Measurements from ENCODE around the gene CCDC57. TPM values are rescaled to one million over a fixed set of nuclear protein-coding genes. Genes with fewer than 3 reads are reported as not detected.

CCDC57 gene
- total RNA-seq, 5 donors from 2014 or later (not counting 1 experiment from before 2014, with no cell fraction given), result 86.4 to 127 (median 103) TPM

- H3K4me3 Mint-ChIP-seq, result no peak overlapping the region
- H3K27me3 Mint-ChIP-seq, result no peaks in the 10 kb centered on the region
- peak overlapping the region; percentile 39 to 58 for H3K27ac Mint-ChIP-seq
- DNase-seq (no peak), ATAC-seq (replicated peaks in 1 of 4) (no peak)
- no peaks in the 10 kb centered on the region for H3K9me3 Mint-ChIP-seq
- ChIA-PET POLR2A (interaction anchor here in 1 of 2 donors (0.7 kb wide), 1 partner anchor 67 kb away, joined by 3 read pairs; no protein-coding TSS in a partner anchor), CTCF (no interaction called here)
- Histone ChIP-seq H3K36me3 (ENCODE audit: control insufficient read depth in 2 of 2, extremely low read depth in 1 of 2, insufficient read depth in 1 of 2, low read length in 1 of 2) (peaks cover 43 to 92% of the 10 kb centered on the region in 2 donors), H3K27ac (ENCODE audit: low read length) (no peak overlapping the region), H3K4me3 (ENCODE audit: control insufficient read depth in 1 of 2, extremely low read depth in 1 of 2, low read length in 1 of 2) (no peak overlapping the region), H3K27me3 (replicated peaks in 1 of 2; ENCODE audit: control insufficient read depth in 2 of 2, extremely low read depth in 1 of 2, insufficient read depth in 2 of 2, low read length in 1 of 2) (no peaks in the 10 kb centered on the region), H3K4me1 (ENCODE audit: control insufficient read depth in 1 of 2, extremely low read depth in 1 of 2, insufficient read depth in 2 of 2, low read length in 2 of 2) (peaks cover 4 to 45% of the 10 kb centered on the region in 2 experiments), H3K9me3 (no peaks in the 10 kb centered on the region)
- H3K4me1 Mint-ChIP-seq, result peaks cover 21 to 41% (median 40%) of the 10 kb centered on the region in 3 donors
- peaks cover 56% of the 10 kb centered on the region for H3K36me3 Mint-ChIP-seq
- WGBS (ENCODE audit: insufficient coverage), result 92% methylated on average over 18 of the region's 27 CpGs
Observed at GRCh38 chr17:82246365-82247181, 33.9 kb upstream of the CCDC57 start.

- Histone ChIP-seq H3K9me3 (no peaks in the 10 kb centered on the region), H3K27ac (ENCODE audit: low read length) (no peak overlapping the region), H3K4me3 (ENCODE audit: control insufficient read depth in 1 of 2, extremely low read depth in 1 of 2, low read length in 1 of 2) (no peak overlapping the region), H3K27me3 (replicated peaks in 1 of 2; ENCODE audit: control insufficient read depth in 2 of 2, extremely low read depth in 1 of 2, insufficient read depth in 2 of 2, low read length in 1 of 2) (no peaks in the 10 kb centered on the region), H3K4me1 (ENCODE audit: control insufficient read depth in 1 of 2, extremely low read depth in 1 of 2, insufficient read depth in 2 of 2, low read length in 2 of 2) (peaks cover 9 to 51% of the 10 kb centered on the region in 2 experiments), H3K36me3 (ENCODE audit: control insufficient read depth in 2 of 2, extremely low read depth in 1 of 2, insufficient read depth in 1 of 2, low read length in 1 of 2) (peaks cover 43 to 86% of the 10 kb centered on the region in 2 donors)
- no peaks in the 10 kb centered on the region for H3K9me3 Mint-ChIP-seq
- peak overlapping the region in 1 of 2 donors; percentile 34 for H3K27ac Mint-ChIP-seq
- ChIA-PET CTCF (no interaction called here), POLR2A (no interaction called here)
- ATAC-seq (replicated peaks in 1 of 4), result no peak
- peaks cover 25 to 44% (median 44%) of the 10 kb centered on the region in 3 donors for H3K4me1 Mint-ChIP-seq
- 97% methylated on average over 5 of the region's 5 CpGs for WGBS (ENCODE audit: insufficient coverage)
- peaks cover 52% of the 10 kb centered on the region for H3K36me3 Mint-ChIP-seq
- H3K4me3 Mint-ChIP-seq, result no peak overlapping the region
- no peaks in the 10 kb centered on the region for H3K27me3 Mint-ChIP-seq
- DNase-seq, result no peak
Observed at GRCh38 chr17:82246040-82246364, 33.4 kb upstream of the CCDC57 start.

DNA sequence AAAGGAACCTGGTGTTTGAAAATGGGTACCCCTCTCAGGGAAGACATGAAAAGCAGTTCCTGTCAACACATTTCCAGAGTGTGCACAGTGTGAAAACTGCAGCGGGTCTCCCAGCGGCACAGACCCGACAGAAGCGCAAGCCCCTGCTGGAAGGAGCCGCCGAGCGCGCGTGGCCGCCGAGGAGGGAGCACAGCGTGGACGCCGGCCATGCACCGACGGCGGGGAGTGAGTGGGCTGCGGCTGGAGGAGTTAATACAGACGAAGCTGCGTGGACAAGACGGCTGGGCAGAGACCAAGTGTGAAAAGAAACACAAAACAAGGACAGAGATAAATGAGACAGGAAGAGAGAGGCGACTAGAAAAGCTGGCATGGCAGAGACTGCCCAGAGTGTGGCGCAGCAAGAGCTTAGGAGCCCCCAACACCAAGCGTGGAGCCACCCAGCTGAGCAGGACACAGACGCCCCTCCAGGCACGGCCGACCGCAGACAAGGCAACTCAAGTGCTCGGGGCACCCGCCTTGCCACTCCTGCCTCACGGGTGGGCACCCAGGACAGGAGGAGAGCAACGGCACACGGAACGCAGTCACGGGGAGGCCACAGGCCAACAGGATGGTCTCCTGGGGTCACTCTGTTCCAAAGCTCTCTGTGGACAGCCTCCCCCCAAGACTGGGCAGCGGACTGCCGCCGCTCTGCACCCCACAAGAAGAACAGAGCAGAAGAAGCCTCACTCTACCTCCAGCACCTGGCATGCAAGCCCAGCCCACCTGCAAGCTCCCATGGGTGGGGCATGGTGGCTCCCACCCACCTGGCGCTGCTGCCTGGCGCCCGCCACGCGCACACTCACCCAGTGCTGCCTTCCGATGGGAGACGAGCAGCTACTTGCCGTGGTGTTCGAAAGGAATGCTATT, 32.7 kb upstream of the CCDC57 start:
- CTCF ChIA-PET, result no interaction called here
- Mint-ChIP-seq H3K36me3 (peaks cover 48% of the 10 kb centered on the region), H3K9me3 (no peaks in the 10 kb centered on the region), H3K4me3 (no peak overlapping the region), H3K27ac (no peak overlapping the region), H3K27me3 (no peaks in the 10 kb centered on the region), H3K4me1 (peaks cover 30 to 50% (median 49%) of the 10 kb centered on the region in 3 donors)
- 96% methylated on average over 40 of the region's 47 CpGs for WGBS (ENCODE audit: insufficient coverage)
- Histone ChIP-seq H3K9me3 (no peaks in the 10 kb centered on the region), H3K27me3 (replicated peaks in 1 of 2; ENCODE audit: control insufficient read depth in 2 of 2, extremely low read depth in 1 of 2, insufficient read depth in 2 of 2, low read length in 1 of 2) (no peaks in the 10 kb centered on the region), H3K27ac (ENCODE audit: low read length) (no peak overlapping the region), H3K4me3 (ENCODE audit: control insufficient read depth in 1 of 2, extremely low read depth in 1 of 2, low read length in 1 of 2) (no peak overlapping the region), H3K4me1 (ENCODE audit: control insufficient read depth in 1 of 2, extremely low read depth in 1 of 2, insufficient read depth in 2 of 2, low read length in 2 of 2) (peaks cover 15 to 56% of the 10 kb centered on the region in 2 experiments), H3K36me3 (ENCODE audit: control insufficient read depth in 2 of 2, extremely low read depth in 1 of 2, insufficient read depth in 1 of 2, low read length in 1 of 2) (peaks cover 39 to 80% of the 10 kb centered on the region in 2 donors)
- ATAC-seq (replicated peaks in 1 of 4) (no peak), DNase-seq (no peak)
- POLR2A ChIA-PET, result interaction anchor here in 1 of 2 donors (0.6 kb wide), 1 partner anchor 25 kb away, joined by 4 read pairs; no protein-coding TSS in a partner anchor

DNA sequence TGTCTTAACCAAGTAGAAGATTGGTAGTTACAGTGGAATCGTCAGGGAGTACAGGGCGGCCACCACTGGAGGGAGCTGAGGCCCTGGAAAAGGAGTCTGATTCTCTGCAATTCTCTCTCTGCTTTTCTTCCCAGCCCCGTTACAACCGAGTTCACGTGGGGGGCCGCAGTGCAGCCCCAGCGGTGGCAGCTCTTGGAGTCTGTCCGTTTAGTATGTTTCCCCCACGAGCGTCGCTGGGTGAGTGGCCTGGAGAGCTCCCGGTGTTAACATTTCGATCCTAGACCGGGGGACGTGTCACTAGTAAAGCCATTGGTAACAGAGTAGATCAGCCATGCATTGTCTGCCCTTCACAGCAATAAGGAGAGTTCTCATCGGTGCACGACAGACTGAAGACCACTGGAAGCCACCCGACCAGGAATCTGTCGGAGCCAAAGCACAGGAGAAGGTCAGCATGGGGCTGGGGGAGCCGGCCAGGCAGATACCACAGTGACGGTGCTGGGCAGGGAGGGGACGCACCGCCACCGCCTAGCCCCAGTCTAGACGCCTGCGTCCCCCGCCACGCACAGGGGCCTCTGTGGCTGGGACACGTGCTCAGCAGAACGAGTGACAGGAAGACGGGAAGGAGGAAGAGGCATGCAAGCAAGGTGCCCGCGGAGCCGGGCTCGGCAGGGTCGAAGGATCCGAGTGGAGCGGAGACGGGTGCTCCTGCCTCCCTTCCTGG, 31.9 kb upstream of the CCDC57 start:
- Mint-ChIP-seq H3K4me1 (peaks cover 38 to 57% (median 55%) of the 10 kb centered on the region in 3 donors), H3K9me3 (no peaks in the 10 kb centered on the region), H3K36me3 (peaks cover 42% of the 10 kb centered on the region), H3K27ac (peak overlapping the region; percentile 43 to 66), H3K4me3 (no peak overlapping the region), H3K27me3 (no peaks in the 10 kb centered on the region)
- Histone ChIP-seq H3K27ac (ENCODE audit: low read length) (no peak overlapping the region), H3K4me3 (ENCODE audit: control insufficient read depth in 1 of 2, extremely low read depth in 1 of 2, low read length in 1 of 2) (no peak overlapping the region), H3K36me3 (ENCODE audit: control insufficient read depth in 2 of 2, extremely low read depth in 1 of 2, insufficient read depth in 1 of 2, low read length in 1 of 2) (peaks cover 36 to 72% of the 10 kb centered on the region in 2 donors), H3K4me1 (ENCODE audit: control insufficient read depth in 1 of 2, extremely low read depth in 1 of 2, insufficient read depth in 2 of 2, low read length in 2 of 2) (peaks cover 21 to 58% of the 10 kb centered on the region in 2 experiments), H3K9me3 (no peaks in the 10 kb centered on the region), H3K27me3 (replicated peaks in 1 of 2; ENCODE audit: control insufficient read depth in 2 of 2, extremely low read depth in 1 of 2, insufficient read depth in 2 of 2, low read length in 1 of 2) (no peaks in the 10 kb centered on the region)
- 95% methylated on average over 34 of the region's 39 CpGs for WGBS (ENCODE audit: insufficient coverage)
- peak in 4 of 35 experiments; percentile 31 to 49 (median 40) for DNase-seq
- ATAC-seq (replicated peaks in 1 of 4), result no peak
- POLR2A ChIA-PET, result interaction anchor here in 1 of 2 donors (0.6 kb wide), 1 partner anchor 25 kb away, joined by 4 read pairs; no protein-coding TSS in a partner anchor
- CTCF ChIA-PET, result interaction anchor here in 1 of 2 donors (0.7 kb wide), 1 partner anchor 76 kb away, joined by 3 read pairs; no protein-coding TSS in a partner anchor

DNA sequence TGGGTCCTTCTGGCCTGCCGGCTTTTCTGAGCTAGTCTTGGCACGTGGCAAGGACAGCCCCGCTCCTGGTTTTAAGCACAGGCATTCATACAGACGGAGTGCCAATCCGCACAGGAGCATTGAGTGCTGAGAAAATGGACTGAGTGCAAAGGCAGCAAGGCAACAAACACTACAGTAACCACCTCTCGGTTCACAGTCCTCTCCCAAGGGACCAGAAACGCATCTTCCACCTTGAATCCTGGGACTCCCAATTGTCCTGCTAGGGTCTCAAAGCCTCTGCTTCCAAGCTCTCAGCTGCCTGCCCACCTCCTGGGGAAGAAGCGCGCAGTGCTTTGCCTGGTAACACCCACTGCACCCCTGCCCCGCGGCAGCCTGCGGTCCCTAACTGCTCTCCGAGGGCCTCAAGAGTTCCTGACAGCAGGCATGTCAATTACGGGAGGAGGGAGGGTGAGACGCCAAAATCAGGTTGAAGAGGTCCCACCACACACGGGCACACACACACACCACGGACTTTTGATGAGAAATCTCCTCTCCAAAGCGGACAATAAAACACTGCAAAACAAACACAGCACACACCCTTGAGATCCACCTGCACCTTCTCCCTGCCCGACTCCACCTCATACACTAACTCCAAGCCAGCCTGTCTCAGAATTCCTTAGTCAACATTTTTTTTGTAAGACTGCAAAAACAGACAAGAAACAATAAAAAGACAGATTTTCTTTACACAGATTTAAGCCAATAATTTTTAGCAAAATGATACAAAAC, 31.2 kb upstream of the CCDC57 start:
- H3K36me3 ChIP-seq (ENCODE audit: control insufficient read depth in 2 of 2, extremely low read depth in 1 of 2, insufficient read depth in 1 of 2, low read length in 1 of 2), result peaks cover 33 to 68% of the 10 kb centered on the region in 2 donors
- no peaks in the 10 kb centered on the region for H3K9me3 ChIP-seq
- CTCF ChIA-PET, result interaction anchor here in 1 of 2 donors (0.7 kb wide), 1 partner anchor 77 kb away, joined by 3 read pairs; no protein-coding TSS in a partner anchor
- Mint-ChIP-seq H3K36me3 (peaks cover 39% of the 10 kb centered on the region), H3K27me3 (no peaks in the 10 kb centered on the region), H3K4me3 (no peak overlapping the region), H3K9me3 (no peaks in the 10 kb centered on the region), H3K27ac (peak overlapping the region; percentile 43 to 66), H3K4me1 (peaks cover 41 to 64% (median 61%) of the 10 kb centered on the region in 3 donors)
- DNase-seq (no peak), ATAC-seq (replicated peaks in 1 of 4) (no peak)
- H3K4me3 ChIP-seq (ENCODE audit: control insufficient read depth in 1 of 2, extremely low read depth in 1 of 2, low read length in 1 of 2), result no peak overlapping the region
- H3K4me1 ChIP-seq (ENCODE audit: control insufficient read depth in 1 of 2, extremely low read depth in 1 of 2, insufficient read depth in 2 of 2, low read length in 2 of 2), result peaks cover 25 to 63% of the 10 kb centered on the region in 2 experiments
- no peaks in the 10 kb centered on the region for H3K27me3 ChIP-seq (replicated peaks in 1 of 2; ENCODE audit: control insufficient read depth in 2 of 2, extremely low read depth in 1 of 2, insufficient read depth in 2 of 2, low read length in 1 of 2)
- WGBS (ENCODE audit: insufficient coverage), result 93% methylated on average over 13 of the region's 19 CpGs
- H3K27ac ChIP-seq (ENCODE audit: low read length), result no peak overlapping the region
- POLR2A ChIA-PET, result interaction anchor here in 1 of 2 donors (0.7 kb wide), 1 partner anchor 36 kb away, joined by 3 read pairs; no protein-coding TSS in a partner anchor
